ENCODE data around the gene GBE1. TPM values are rescaled to one million over a fixed set of nuclear protein-coding genes. Genes with fewer than 3 reads are reported as not detected.

The GBE1 gene
- polyA plus RNA-seq, 1 donor (not counting 4 experiments of a cell fraction or from before 2014, with no cell fraction given): 30.2 TPM

GRCh38 chr3:81549831-81550230 is 211.6 kb downstream of the GBE1 start:
- H3K9me3 ChIP-seq (ENCODE audit: control insufficient read depth, low read depth, low read length): no peaks in the 10 kb centered on the region
- H4K20me1 ChIP-seq (ENCODE audit: control insufficient read depth, extremely low read depth, insufficient read depth, low read length): no peaks in the 10 kb centered on the region
- no peak for FAIRE-seq
- no peak for TF ChIP-seq EZH2 (IDR thresholded peaks at IDR 0.05; ENCODE audit: low read length)
- TF ChIP-seq CTCF (optimal IDR thresholded peaks at IDR 0.05 in 1 of 3, IDR thresholded peaks at IDR 0.05 in 1 of 3, conservative IDR thresholded peaks at IDR 0.05 in 1 of 3; ENCODE audit: extremely low read depth in 1 of 3, insufficient read depth in 2 of 3, low read length in 3 of 3): no peak
- H3K36me3 ChIP-seq (ENCODE audit: control insufficient read depth in 2 of 2, extremely low read depth in 1 of 2, insufficient read depth in 2 of 2, low read length in 2 of 2): no peaks in the 10 kb centered on the region
- no peak overlapping the region for H3K4me2 ChIP-seq (ENCODE audit: control insufficient read depth, extremely low read depth, insufficient read depth, low read depth, low read length)
- no peak overlapping the region for H3K27ac ChIP-seq (ENCODE audit: control insufficient read depth, insufficient read depth, low read length)
- no peaks in the 10 kb centered on the region for H3K79me2 ChIP-seq (ENCODE audit: control insufficient read depth, insufficient read depth, low read length)
- H3K4me1 ChIP-seq (ENCODE audit: control insufficient read depth, extremely low read depth, insufficient read depth, low read length): no peaks in the 10 kb centered on the region
- dilution Hi-C loops (cut with MboI; ENCODE audit: extremely low pct_ligation_motif_present, low sequenced_read_pairs): no loop called here
- no peak for DNase-seq (ENCODE audit: low read depth, low spot score)
- H3K9me1 ChIP-seq (ENCODE audit: control insufficient read depth, extremely low read depth, insufficient read depth, low read length): no peaks in the 10 kb centered on the region
- no peaks in the 10 kb centered on the region for H3K27me3 ChIP-seq (ENCODE audit: control insufficient read depth, extremely low read depth, insufficient read depth, low read length)
- H3K4me3 ChIP-seq (ENCODE audit: control insufficient read depth in 2 of 3, extremely low read depth in 1 of 3, insufficient read depth in 2 of 3, low read depth in 1 of 3, low read length in 3 of 3): no peak overlapping the region
- no peak overlapping the region for H2AFZ ChIP-seq (ENCODE audit: control insufficient read depth, low read length)
- H3K9ac ChIP-seq (ENCODE audit: control insufficient read depth, extremely low read depth, insufficient read depth, low read length): no peak overlapping the region

- TF ChIP-seq EZH2 (IDR thresholded peaks at IDR 0.05; ENCODE audit: low read length) (no peak), CTCF (optimal IDR thresholded peaks at IDR 0.05 in 1 of 3, IDR thresholded peaks at IDR 0.05 in 1 of 3, conservative IDR thresholded peaks at IDR 0.05 in 1 of 3; ENCODE audit: extremely low read depth in 1 of 3, insufficient read depth in 2 of 3, low read length in 3 of 3) (no peak)
- no peaks in the 10 kb centered on the region for H3K4me1 ChIP-seq (ENCODE audit: control insufficient read depth, extremely low read depth, insufficient read depth, low read length)
Observed at GRCh38 chr3:81549388-81549787, 212.1 kb downstream of the GBE1 start.

More at GRCh38 chr3:81549388-81549787, 212.1 kb downstream of the GBE1 start:
- Histone ChIP-seq H3K4me3 (ENCODE audit: control insufficient read depth in 2 of 3, extremely low read depth in 1 of 3, insufficient read depth in 2 of 3, low read depth in 1 of 3, low read length in 3 of 3) (no peak overlapping the region), H3K9ac (ENCODE audit: control insufficient read depth, extremely low read depth, insufficient read depth, low read length) (no peak overlapping the region), H3K79me2 (ENCODE audit: control insufficient read depth, insufficient read depth, low read length) (no peaks in the 10 kb centered on the region), H3K9me3 (ENCODE audit: control insufficient read depth, low read depth, low read length) (no peaks in the 10 kb centered on the region), H3K27ac (ENCODE audit: control insufficient read depth, insufficient read depth, low read length) (no peak overlapping the region), H3K4me2 (ENCODE audit: control insufficient read depth, extremely low read depth, insufficient read depth, low read depth, low read length) (no peak overlapping the region), H3K27me3 (ENCODE audit: control insufficient read depth, extremely low read depth, insufficient read depth, low read length) (no peaks in the 10 kb centered on the region), H3K36me3 (ENCODE audit: control insufficient read depth in 2 of 2, extremely low read depth in 1 of 2, insufficient read depth in 2 of 2, low read length in 2 of 2) (no peaks in the 10 kb centered on the region), H4K20me1 (ENCODE audit: control insufficient read depth, extremely low read depth, insufficient read depth, low read length) (no peaks in the 10 kb centered on the region), H3K9me1 (ENCODE audit: control insufficient read depth, extremely low read depth, insufficient read depth, low read length) (no peaks in the 10 kb centered on the region), H2AFZ (ENCODE audit: control insufficient read depth, low read length) (no peak overlapping the region)
- FAIRE-seq: no peak
- no peak for DNase-seq (ENCODE audit: low read depth, low spot score)
- dilution Hi-C loops (cut with MboI; ENCODE audit: extremely low pct_ligation_motif_present, low sequenced_read_pairs): no loop called here

Measured in keratinocyte (primary cell).